SIG-M5 treated with dmso at 0.1 percent for 504 hours (cell line): ENCODE data around the gene ACTL7A.
"Not testable (repeated sequence)": the region's sequence is repeated elsewhere in the genome, so short reads cannot be mapped to it uniquely, and the experiment has no call there.

Source experiments
- DNase-seq: peaks from one replicate; lab custom pipeline; 2025; ENCODE audit not compliant: unreplicated experiment; lab: John Stamatoyannopoulos, UW

Gene ACTL7A

DNA sequence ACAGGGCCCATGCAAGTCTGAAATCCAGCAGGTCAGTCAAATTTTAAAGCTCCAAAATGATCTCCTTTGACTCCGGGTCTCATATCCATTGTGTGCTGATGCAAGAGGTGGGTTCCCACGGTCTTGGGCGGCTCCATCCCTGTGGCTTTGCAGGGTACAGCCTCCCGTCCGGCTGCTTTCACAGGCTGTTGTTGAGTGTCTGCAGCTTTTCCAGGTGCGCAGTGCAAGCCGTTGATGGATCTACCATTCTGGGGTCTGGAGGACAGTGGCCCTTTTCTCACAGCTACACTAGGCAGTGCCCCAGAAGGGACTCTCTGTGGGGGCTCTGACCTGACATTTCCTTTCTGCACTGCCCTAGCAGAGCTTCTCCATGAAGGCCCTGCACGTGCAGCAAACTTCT is 13.8 kb upstream of the ACTL7A start:
- not testable (repeated sequence) for DNase-seq

DNA sequence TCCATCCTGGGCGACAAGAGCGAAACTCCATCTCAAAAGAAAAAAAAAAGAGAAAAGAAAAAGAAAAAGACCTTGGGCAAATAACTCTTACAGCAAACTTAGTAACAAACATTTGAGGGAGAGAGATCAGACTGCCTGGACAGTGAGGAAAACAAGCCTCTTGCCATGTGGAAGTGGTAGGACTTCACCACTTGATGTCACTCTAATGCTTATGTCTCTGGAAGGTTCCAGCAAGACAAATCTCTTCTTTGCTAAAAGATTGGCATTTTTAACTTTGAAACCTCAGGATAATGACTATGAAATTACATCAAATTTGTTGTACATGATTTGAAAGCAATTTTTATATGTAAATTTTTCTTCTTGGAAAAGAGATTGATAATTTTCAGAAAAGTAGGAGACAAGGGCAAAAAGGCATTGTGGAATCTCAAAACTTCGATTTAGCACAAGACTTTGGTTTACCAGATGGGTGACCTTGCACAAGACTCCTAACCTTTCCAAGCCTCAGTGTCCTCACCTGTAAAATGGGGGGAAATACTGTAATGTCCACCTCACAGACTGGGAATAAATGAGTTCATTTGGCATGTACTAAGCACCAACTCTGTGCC is 11.7 kb upstream of the ACTL7A start:
- DNase-seq = peak; percentile 41

GRCh38 chr9:108851138-108851537 is 10.9 kb upstream of the ACTL7A start:
- no peak for DNase-seq

- DNase-seq = no peak
Measured at GRCh38 chr9:108852079-108852478, 10.0 kb upstream of the ACTL7A start.

DNA sequence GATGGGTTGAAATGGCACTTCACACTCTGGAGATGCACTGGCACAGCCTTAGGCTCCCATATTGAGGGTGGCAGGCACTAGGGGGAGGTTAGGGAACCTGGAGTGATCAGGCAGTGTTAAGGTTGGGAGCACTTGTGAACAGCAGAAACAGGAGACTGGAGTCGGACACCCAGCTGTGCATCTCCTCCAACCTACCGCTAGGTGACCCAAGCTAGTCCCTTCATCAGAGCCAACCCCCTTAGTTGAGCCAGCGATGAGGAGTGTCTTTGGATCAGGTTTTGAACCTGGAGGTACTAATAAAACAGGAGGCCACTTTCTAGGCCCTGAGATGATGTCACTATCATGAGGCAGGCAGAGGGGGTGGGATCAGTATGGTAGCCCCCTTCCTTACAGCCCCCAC is 8.0 kb upstream of the ACTL7A start:
- DNase-seq = no peak

DNA sequence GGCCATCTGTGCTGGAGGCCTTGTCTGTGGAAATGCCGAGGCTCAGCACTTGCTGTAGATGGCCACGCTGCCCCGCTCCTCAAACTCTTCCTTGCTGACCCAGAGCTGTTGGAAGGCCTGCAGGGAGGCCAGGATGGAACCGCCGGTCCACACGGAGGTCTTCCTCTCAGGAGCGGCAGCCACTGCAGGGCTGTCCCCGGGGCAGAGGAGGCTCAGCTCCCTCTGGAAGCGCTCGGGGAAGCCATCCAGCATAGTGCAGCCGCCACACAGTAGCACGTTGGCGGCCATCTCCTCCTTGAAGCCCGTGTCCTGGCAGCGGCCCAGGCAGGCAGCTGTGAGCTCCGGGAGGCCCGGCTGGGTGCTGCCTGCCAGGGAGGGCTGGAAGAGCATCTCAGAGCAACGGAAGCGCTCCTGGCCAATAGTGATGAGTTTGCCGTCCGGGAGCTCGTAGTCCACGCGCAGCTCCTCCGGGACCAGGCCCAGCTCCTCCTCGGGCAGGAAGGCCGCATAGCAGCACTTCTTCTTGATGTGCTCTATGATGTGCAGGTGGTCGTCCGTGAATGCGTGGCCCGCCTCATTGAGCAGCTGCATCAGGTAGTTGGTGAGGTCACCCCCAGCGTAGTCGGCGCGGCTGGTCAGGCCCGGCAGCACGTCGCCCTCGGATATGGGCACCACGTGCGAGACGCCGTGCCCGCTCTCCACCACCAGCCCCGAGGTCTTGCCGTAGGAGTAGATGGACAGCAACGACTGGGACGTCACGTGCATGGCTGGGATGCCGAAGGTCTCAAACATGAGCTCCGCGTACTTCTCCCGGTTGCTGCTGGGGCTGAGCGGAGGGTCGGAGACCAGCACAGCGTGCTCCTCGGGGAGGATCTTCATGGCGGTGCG is 7.2 kb upstream of the ACTL7A start:
- DNase-seq = no peak

DNA sequence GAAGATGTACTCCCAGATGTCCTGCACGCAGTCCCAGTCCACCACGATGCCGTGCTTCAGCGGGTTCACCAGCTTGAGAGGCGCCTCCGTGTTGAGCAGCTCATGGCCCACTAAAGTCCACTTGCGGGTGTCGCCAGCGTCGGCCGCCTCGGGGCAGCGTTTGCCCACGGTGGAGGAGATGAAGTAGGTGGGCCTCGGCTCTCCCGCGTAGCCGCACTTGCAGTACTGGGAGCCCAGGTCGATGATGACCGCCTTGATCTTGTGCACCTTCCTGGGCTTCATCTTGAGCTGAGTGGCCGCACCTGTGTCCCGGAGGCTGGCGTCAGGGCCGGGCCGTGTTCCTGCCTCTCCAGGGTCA is 6.6 kb upstream of the ACTL7A start:
- DNase-seq = no peak

DNA sequence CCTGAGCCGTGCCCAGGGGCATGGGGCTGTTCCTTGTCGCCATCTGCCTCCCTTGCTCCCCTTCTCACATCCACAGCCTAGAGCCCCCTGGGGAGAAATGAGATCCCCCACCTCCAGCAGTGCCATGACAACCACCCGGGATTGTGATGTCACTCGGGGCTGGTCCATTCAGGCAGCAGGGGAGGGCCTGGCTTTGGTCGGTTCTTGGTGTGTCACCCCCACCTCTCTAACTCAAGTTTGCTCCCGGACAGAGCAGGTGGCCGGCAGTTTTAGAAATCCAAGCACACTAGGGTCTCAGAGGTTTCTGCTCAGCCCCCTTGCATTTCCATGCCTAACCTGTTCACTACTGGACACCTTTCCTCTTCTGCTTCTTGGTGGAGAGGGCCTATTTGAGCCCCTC is 6.2 kb upstream of the ACTL7A start, which contains the start of gene ACTL7B:
ACTL7B (minus strand) TSS at position 99 of the 400 bp plus-strand sequence; CDS start at position 43, 56 bp downstream.
- DNase-seq = no peak

- DNase-seq = no peak
Measured at GRCh38 chr9:108857572-108857971, 4.5 kb upstream of the ACTL7A start.

DNA sequence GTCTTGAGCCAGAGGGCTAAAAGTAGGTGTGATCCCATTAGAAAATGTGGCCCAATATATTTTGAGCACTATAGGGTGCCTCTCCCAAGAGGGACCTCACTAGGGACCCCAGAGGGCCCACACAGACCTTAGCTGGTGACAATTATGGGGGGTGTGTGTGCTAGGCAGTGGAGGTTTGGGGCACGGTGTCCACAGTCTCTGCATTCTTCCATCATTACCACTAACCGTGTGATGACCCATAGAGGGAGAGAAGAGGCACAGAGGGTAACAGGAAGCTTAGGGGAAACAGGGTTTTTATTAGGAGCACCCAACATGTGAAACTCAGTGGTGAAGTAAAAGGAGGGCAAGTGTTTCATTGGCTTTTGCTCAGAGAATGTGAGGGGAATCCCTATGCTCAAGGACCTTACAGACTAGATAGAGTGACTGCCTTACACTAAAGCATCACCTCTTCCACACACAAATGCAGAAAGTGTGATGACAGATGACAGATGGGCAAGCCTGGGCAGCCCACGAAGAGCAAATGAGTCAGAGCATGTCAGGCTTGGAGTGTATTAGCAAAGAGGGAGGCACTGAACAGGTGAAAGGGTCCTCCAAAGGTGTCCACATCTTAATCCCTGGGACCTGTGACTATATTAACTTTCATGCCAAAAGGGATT is 2.5 kb upstream of the ACTL7A start:
- DNase-seq = no peak

- peak; percentile 46 for DNase-seq
Measured at GRCh38 chr9:108860354-108860753, 1.7 kb upstream of the ACTL7A start.

DNA sequence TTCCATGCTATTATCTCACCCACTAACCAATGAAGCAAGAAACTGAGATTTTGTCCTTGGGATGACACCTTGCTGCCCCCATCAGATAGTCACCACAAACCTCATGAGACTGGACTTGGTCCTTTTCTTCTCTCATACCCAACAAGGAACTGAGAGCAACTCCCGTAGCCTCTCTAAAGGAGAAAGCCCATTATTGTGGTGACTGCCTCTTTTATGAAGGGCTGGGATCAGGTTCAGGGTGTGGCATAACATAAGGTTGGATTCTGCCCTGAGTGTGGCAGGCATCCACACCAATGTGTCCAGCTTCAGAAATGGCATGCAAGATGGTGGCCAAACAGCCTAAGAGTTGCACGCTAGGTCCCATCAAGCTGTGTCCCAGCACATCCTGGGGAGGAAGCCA is 1.3 kb upstream of the ACTL7A start:
- no peak for DNase-seq

GRCh38 chr9:108861464-108861863 is 602 bp upstream of the ACTL7A start:
- DNase-seq = no peak

- no peak for DNase-seq
Measured at GRCh38 chr9:108863891-108864290, 1.8 kb downstream of the ACTL7A start.

DNA sequence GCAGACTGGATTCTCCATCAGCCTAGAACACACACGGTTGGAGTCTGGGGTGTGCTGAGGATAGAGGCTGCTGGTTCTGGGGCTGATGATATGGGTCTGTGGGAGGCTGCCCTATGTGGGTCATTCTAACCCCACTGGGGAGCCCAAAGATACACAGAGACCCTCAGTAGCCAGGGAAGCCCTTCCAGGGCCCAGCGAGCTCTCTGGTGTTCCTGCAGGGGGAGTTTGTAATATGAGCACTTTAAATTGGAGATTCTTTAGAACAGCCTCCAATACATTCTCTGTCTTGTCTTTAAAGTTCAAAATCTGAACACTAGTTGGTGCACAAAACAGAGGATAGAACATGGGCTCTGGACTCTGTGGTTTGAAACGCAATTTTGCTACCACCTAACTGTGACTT is 2.4 kb downstream of the ACTL7A start:
- DNase-seq = no peak

DNA sequence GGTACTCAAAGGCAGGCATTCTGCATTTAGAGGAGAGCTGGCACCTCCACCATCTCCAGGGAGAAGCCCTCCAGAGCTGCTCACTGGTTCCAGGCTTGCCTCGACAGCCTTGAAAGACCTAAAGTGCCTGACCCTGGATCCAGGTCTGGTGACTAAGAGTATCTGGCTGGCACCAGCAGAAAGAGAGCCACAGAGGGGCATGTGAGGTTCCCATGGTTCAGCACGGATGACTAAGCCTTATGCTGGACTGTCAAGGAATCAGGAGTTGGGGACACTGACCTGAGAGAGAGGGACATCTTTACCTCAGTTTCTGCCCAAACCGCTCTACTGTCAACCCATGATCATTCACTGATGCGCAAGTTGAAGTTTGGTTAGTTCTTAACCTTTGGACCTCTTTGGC is 3.0 kb downstream of the ACTL7A start:
- no peak for DNase-seq

GRCh38 chr9:108866001-108866420 is 3.9 kb downstream of the ACTL7A start:
- no peak for DNase-seq

DNA sequence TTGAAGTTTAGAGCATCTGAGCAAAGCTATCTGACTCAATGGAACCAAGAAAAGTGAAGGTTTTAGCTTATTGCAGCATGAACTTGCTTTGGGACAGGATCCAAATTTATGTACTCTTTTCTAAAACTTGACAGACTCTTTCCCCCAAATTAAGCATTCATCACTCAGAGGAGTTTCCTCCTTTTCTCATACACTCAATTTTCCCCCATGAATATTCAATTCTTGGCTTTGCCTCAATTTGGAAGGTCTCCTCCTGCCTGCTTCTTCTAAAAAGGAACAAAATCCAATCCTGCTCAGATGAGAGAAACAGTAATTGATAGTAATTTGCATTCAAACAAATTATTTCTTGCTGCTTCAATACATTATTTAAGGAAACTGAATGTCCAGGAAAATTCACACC is 5.0 kb downstream of the ACTL7A start:
- DNase-seq = no peak

DNA sequence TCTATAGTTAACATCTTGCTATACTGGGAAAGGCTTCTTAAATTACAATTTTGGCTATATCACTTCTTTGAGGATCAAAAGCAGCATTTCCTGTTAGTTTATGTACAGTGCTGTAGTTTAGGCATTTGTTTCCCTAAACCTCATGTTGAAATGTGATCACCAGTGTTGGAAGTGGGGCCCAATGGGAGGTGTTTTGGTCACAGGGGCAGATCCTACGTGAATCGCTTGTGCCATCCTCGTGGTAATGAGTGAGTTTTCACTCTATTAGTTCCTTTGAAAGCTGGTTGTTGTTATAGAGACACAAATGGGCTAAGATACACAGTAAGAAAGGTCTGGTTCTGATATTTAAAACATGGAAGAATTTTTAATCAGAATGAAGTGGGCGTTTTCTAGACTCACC is 5.8 kb downstream of the ACTL7A start:
- no peak for DNase-seq

GRCh38 chr9:108869092-108869725 is 7.1 kb downstream of the ACTL7A start:
- no peak for DNase-seq

GRCh38 chr9:108874058-108874788 is 12.2 kb downstream of the ACTL7A start:
- DNase-seq = no peak
